Ovary (tissue), 3 donors: ENCODE results near the gene MVP.

Experiments used
- CTCF ChIP-seq, 3 donors: fragments of 450-650 bp in 2 of 3; fragments of 200-600 bp in 1 of 3; IDR thresholded peaks; one replicate each; pipeline versions ENCODE4 v1.5.1 to v1.8.0; 2016 to 2022; ENCODE audit warnings: antibody characterized with exemption in 3 of 3, mild to moderate bottlenecking in 1 of 3
- EP300 ChIP-seq: sonication (generic); formaldehyde crosslinking; IDR thresholded peaks from one replicate; pipeline ENCODE4 v1.6.1; 2017; ENCODE audit warnings: antibody characterized with exemption
- POLR2A ChIP-seq: fragments of 450-650 bp; IDR thresholded peaks from one replicate; pipeline ENCODE4 v1.6.1; 2017; ENCODE audit warnings: antibody characterized with exemption, mild to moderate bottlenecking, moderate library complexity
- donor health status: DM: no; HTN: no; CAD: no.

- TF ChIP-seq CTCF (IDR thresholded peaks at IDR 0.05): no peak
- no peak for TF ChIP-seq POLR2A
- TF ChIP-seq EP300: no peak
Observed at GRCh38 chr16:29820730-29821642, 724 bp downstream of the MVP start.
